IMR-90 (cell line): ENCODE results near the gene ATOH8. TPM values are rescaled to one million over a fixed set of nuclear protein-coding genes. Genes with fewer than 3 reads are reported as not detected.

Experiments used
- ATAC-seq: fragments of 200-7000 bp; cut with Tn5 transposase; 2 replicates; pipeline ENCODE4 v1.9.1; 2020; ENCODE audit warnings: low read depth, mild to moderate bottlenecking, moderate library complexity
- BruUV-seq: library from RNA; stranded (reverse); fragments of 400-500 nt; replicated peaks from 2 replicates; lab custom pipeline; 2021; lab: Mats Ljungman, UMichigan
- CTCF ChIA-PET: fragments of 300-600 bp; formaldehyde crosslinking; extraction: SDS; loops from one replicate; lab custom pipeline; 2021; ENCODE audit warnings: antibody characterized with exemption; lab: Yijun Ruan, JAX
- POLR2A ChIA-PET: fragments of 300-600 bp; sonication (Branson Sonifier 250); formaldehyde crosslinking; loops from one replicate; lab custom pipeline; 2022; ENCODE audit warnings: antibody characterized with exemption; ENCODE audit not compliant: unreplicated experiment; lab: Charles Lee
- DNase-seq: peaks from one replicate; pipeline ENCODE4 v3.0.0; 2013
- H2AFZ ChIP-seq: replicated peaks from 2 replicates; pipeline ENCODE3; 2013; ENCODE audit warnings: low read length, mild to moderate bottlenecking; ENCODE audit not compliant: poor library complexity
- H2AK5ac ChIP-seq: 2 replicates; pipeline ENCODE4 v1.6.1; 2013; ENCODE audit warnings: low read depth, low read length, inconsistent platforms
- H2AK9ac ChIP-seq: replicated peaks from 2 replicates; pipeline ENCODE3; 2013; ENCODE audit warnings: mild to moderate bottlenecking, low read depth, low read length, moderate library complexity; ENCODE audit not compliant: poor library complexity
- H2BK120ac ChIP-seq: 2 replicates; pipeline ENCODE4 v1.6.1; 2013; ENCODE audit warnings: low read depth, low read length, inconsistent platforms
- H2BK15ac ChIP-seq: 3 replicates; pipeline ENCODE4 v1.6.1; 2013; ENCODE audit warnings: low read depth, low read length, inconsistent platforms
- H2BK20ac ChIP-seq: 2 replicates; pipeline ENCODE4 v1.6.1; 2013; ENCODE audit warnings: low read depth, mild to moderate bottlenecking, inconsistent platforms, low read length, moderate library complexity
- H2BK5ac ChIP-seq: 2 replicates; pipeline ENCODE4 v1.6.1; 2013; ENCODE audit warnings: mild to moderate bottlenecking, low read depth, low read length, inconsistent platforms; ENCODE audit not compliant: poor library complexity, severe bottlenecking
- H3K14ac ChIP-seq: replicated peaks from 2 replicates; pipeline ENCODE4 v1.6.1; 2013; ENCODE audit warnings: low read depth, low read length, inconsistent platforms
- H3K18ac ChIP-seq: 2 replicates; pipeline ENCODE4 v1.6.1; 2013; ENCODE audit warnings: low read depth, low read length, control low read depth
- H3K23ac ChIP-seq: 2 replicates; pipeline ENCODE4 v1.6.1; 2013; ENCODE audit warnings: low read depth, low read length, inconsistent platforms
- H3K27ac ChIP-seq: 2 replicates; pipeline ENCODE4 v1.5.1; 2013; ENCODE audit warnings: mild to moderate bottlenecking, control low read depth, low read length; ENCODE audit not compliant: insufficient read depth
- H3K27me3 ChIP-seq: 2 replicates; pipeline ENCODE4 v1.6.1; 2013; ENCODE audit warnings: low read length; ENCODE audit not compliant: control insufficient read depth, insufficient read depth
- H3K36me3 ChIP-seq: 2 replicates; pipeline ENCODE4 v1.6.1; 2013; ENCODE audit warnings: low read length, mixed read lengths; ENCODE audit not compliant: control insufficient read depth, insufficient read depth
- H3K4ac ChIP-seq: 2 replicates; pipeline ENCODE4 v1.6.1; 2013; ENCODE audit warnings: low read depth, low read length, inconsistent platforms
- H3K4me1 ChIP-seq: 2 replicates; pipeline ENCODE4 v1.6.1; 2013; ENCODE audit warnings: low read length, mixed read lengths; ENCODE audit not compliant: control insufficient read depth, insufficient read depth
- H3K4me2 ChIP-seq: 2 replicates; pipeline ENCODE4 v1.6.1; 2013; ENCODE audit warnings: low read depth, mild to moderate bottlenecking, control low read depth, low read length, moderate library complexity
- H3K4me3 ChIP-seq: 2 replicates; pipeline ENCODE4 v1.5.1; 2013; ENCODE audit warnings: low read depth, mild to moderate bottlenecking, control low read depth, low read length, moderate library complexity; ENCODE audit not compliant: insufficient read depth
- H3K56ac ChIP-seq: 2 replicates; pipeline ENCODE4 v1.6.1; 2013; ENCODE audit warnings: low read length, inconsistent platforms; ENCODE audit not compliant: insufficient read depth; ENCODE audit errors: extremely low read depth
- H3K79me1 ChIP-seq, 2 experiments: 2 replicates each; pipeline ENCODE4 v1.6.1; 2013; ENCODE audit warnings: low read length in 2 of 2, inconsistent platforms in 1 of 2, low read depth in 1 of 2
- H3K9ac ChIP-seq: 2 replicates; pipeline ENCODE4 v1.6.1; 2013; ENCODE audit warnings: low read depth, low read length, control low read depth
- H3K9me1 ChIP-seq: 2 replicates; pipeline ENCODE4 v1.6.1; 2013; ENCODE audit warnings: low read length, inconsistent platforms; ENCODE audit not compliant: insufficient read depth
- H3K9me3 ChIP-seq: 2 replicates; pipeline ENCODE4 v1.6.1; 2013; ENCODE audit warnings: low read length; ENCODE audit not compliant: control insufficient read depth, insufficient read depth
- H4K20me1 ChIP-seq: 2 replicates; pipeline ENCODE4 v1.6.1; 2013; ENCODE audit warnings: low read length, inconsistent platforms; ENCODE audit not compliant: insufficient read depth
- H4K5ac ChIP-seq: 2 replicates; pipeline ENCODE4 v1.6.1; 2013; ENCODE audit warnings: mild to moderate bottlenecking, low read depth, low read length, control low read depth
- H4K8ac ChIP-seq, 2 experiments: 2 replicates each; pipeline ENCODE4 v1.6.1; 2013; ENCODE audit warnings: low read depth in 2 of 2, low read length in 2 of 2, control low read depth in 1 of 2, inconsistent platforms in 1 of 2
- H4K91ac ChIP-seq: 2 replicates; pipeline ENCODE4 v1.6.1; 2013; ENCODE audit warnings: low read depth, low read length, inconsistent platforms; ENCODE audit not compliant: insufficient read depth
- BHLHE40 ChIP-seq: fragments of 150-350 bp; IDR thresholded peaks from 2 replicates; pipeline ENCODE4 v1.6.1; 2016; ENCODE audit warnings: mild to moderate bottlenecking, low read depth, low read length
- CEBPB ChIP-seq: IDR thresholded peaks from 2 replicates; pipeline ENCODE4 v1.6.1; 2012; ENCODE audit warnings: low read depth, low read length, improper control_type of control experiment
- CHD1 ChIP-seq: IDR thresholded peaks from 2 replicates; pipeline ENCODE4 v1.6.1; 2012; ENCODE audit warnings: low read depth, low read length, improper control_type of control experiment
- FOS ChIP-seq: fragments of 150-350 bp; IDR thresholded peaks from 2 replicates; pipeline ENCODE4 v1.6.1; 2016; ENCODE audit warnings: low read depth, low read length
- MAFK ChIP-seq: IDR thresholded peaks from 2 replicates; pipeline ENCODE4 v1.6.1; 2012; ENCODE audit warnings: low read depth, low read length, improper control_type of control experiment
- MAZ ChIP-seq: IDR thresholded peaks from 2 replicates; pipeline ENCODE4 v1.6.1; 2012; ENCODE audit warnings: low read depth, mild to moderate bottlenecking, low read length, improper control_type of control experiment, moderate library complexity, borderline replicate concordance
- NFE2L2 ChIP-seq: fragments of 150-350 bp; IDR thresholded peaks from 2 replicates; pipeline ENCODE4 v1.6.1; 2016; ENCODE audit warnings: low read depth, mild to moderate bottlenecking, low read length
- POLR2A ChIP-seq: IDR thresholded peaks from 2 replicates; pipeline ENCODE4 v1.6.1; 2012; ENCODE audit warnings: mild to moderate bottlenecking, low read depth, low read length
- RCOR1 ChIP-seq: IDR thresholded peaks from 2 replicates; pipeline ENCODE4 v1.6.1; 2012; ENCODE audit warnings: mild to moderate bottlenecking, low read length, improper control_type of control experiment; ENCODE audit not compliant: insufficient replicate concordance
- RFX5 ChIP-seq: IDR thresholded peaks from 2 replicates; pipeline ENCODE4 v1.8.0; 2012; ENCODE audit warnings: low read depth, mild to moderate bottlenecking, low read length, moderate library complexity
- SMC3 ChIP-seq: fragments of 150-350 bp; IDR thresholded peaks from 2 replicates; pipeline ENCODE4 v1.6.1; 2016; ENCODE audit warnings: low read depth, mild to moderate bottlenecking, antibody characterized with exemption, low read length, moderate library complexity
- WGBS, 2 experiments: methylation state at CpG; one replicate each; pipeline versions ENCODE4 v1.1.5 to v1.1.7; 2013; ENCODE audit warnings: missing lambda C conversion rate in 2 of 2; ENCODE audit not compliant: insufficient read length in 1 of 2; ENCODE audit errors: extremely low coverage in 2 of 2; 5-methylcytosine and 5-hydroxymethylcytosine counted together
- dilution Hi-C: fragments of 300-500 bp; cut with HindIII; formaldehyde crosslinking; loops from one replicate; pipeline ENCODE4 v1.14.3; 2018; ENCODE audit warnings: low sequenced_read_pairs; ENCODE audit not compliant: unreplicated experiment
- in situ Hi-C: fragments of 300-500 bp; cut with MboI; formaldehyde crosslinking; loops from 3 replicates; pipeline ENCODE4 v1.14.3; 2019; ENCODE audit warnings: low sequenced_read_pairs, inconsistent platforms, mixed read lengths
- intact Hi-C: fragments of 100-400 bp; cut with micrococcal nuclease; formaldehyde crosslinking; loops from 2 replicates; pipeline ENCODE4 v1.10.0; 2022
- polyA plus RNA-seq, 3 experiments: library from polyadenylated mRNA; depleted of rRNA; stranded (reverse); fragments of >200 nt; gene quantifications; 2 replicates each; pipeline ENCODE4 v1.2.3, GENCODE V29; 2012; ENCODE audit warnings: low replicate concordance in 1 of 3
- total RNA-seq: library from RNA; depleted of rRNA; stranded (reverse); fragments of >200 nt; gene quantifications from 2 replicates; pipeline ENCODE4 v1.2.3, GENCODE V29; 2012
- TF ChIP-seq, protein P1 (sequence below): conservative IDR thresholded peaks from 2 replicates; pipeline ENCODE4 v1.5.1; 2012; ENCODE audit warnings: mild to moderate bottlenecking, low read depth, low read length, improper control_type of control experiment
- TF ChIP-seq, protein P2 (sequence below): fragments of 150-350 bp; IDR thresholded peaks from 2 replicates; pipeline ENCODE4 v1.6.1; 2016; ENCODE audit warnings: low read depth, mild to moderate bottlenecking, low read length, moderate library complexity, borderline replicate concordance
- TF ChIP-seq, protein P3 (sequence below): fragments of 150-350 bp; IDR thresholded peaks from 2 replicates; pipeline ENCODE4 v1.6.1; 2017; ENCODE audit warnings: mild to moderate bottlenecking, antibody characterized with exemption, low read length, low read depth

Gene ATOH8
- total and polyA plus RNA-seq, 2 of the 4 experiments (the other 2 are of a cell fraction), result 7.9 to 9.0 TPM

DNA sequence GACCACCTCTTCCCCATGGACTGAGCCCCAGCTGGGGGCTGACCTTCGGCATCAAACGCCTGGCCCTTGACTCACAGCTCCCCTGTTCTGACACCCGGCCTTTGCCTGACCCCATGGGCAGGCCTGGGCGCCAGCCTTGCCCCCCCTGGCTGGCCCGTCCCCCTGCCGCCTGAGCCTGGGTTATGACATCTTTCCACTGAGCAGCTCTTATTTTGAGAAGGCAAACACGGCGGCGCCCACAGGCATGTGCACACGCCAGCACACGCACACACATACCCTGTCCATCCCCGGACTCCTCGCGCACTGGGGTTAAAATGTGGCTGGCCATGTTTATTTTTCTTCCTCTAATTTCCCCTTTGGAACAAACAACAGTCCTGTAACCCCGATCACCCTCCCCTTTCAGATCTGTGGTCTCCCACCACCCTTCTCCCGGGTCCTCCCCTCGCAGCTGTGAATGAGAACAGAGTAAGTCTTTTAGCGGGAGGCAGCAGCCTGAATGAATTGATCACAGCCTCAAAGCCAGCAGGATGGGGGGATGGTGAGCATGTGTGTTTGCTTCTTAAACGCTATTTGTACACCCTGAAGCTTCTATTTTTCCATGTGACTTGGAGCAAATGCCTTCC, 11.8 kb upstream of the ATOH8 start:
- H3K36me3 ChIP-seq, result no peaks in the 10 kb centered on the region
- H3K9ac ChIP-seq, result peak overlapping the region; percentile 45
- peak overlapping the region; percentile 78 for H4K5ac ChIP-seq
- peak overlapping the region; percentile 17 for H2AK9ac ChIP-seq
- peak overlapping the region; percentile 19 for H3K23ac ChIP-seq
- peak overlapping the region; percentile 93 for H2AK5ac ChIP-seq
- peak overlapping the region; percentile 41 to 78 for H4K8ac ChIP-seq
- ATAC-seq, result peak; percentile 78
- peak overlapping the region; percentile 92 for H2BK20ac ChIP-seq
- peak overlapping the region; percentile 96; the same call in 2 of the 3 replicates for H2BK15ac ChIP-seq
- no peaks in the 10 kb centered on the region for H3K79me1 ChIP-seq
- CTCF ChIA-PET, result interaction anchor here (0.7 to 1.4 kb wide), 5 partner anchors 9 to 72 kb away, joined by 3 to 6 read pairs (median 4); no protein-coding TSS in a partner anchor
- no TSS peak for BruUV-seq
- 0% methylated on average over 6 of the region's 19 CpGs; no CpG with 5 or more reads in 1 of the 2 experiments for WGBS, 2 experiments
- H3K4me1 ChIP-seq, result peaks cover 46% of the 10 kb centered on the region
- no peaks in the 10 kb centered on the region for H3K27me3 ChIP-seq
- H2AFZ ChIP-seq, result peak overlapping the region; percentile 14
- no peak overlapping the region for H3K4me3 ChIP-seq
- no peaks in the 10 kb centered on the region for H3K9me3 ChIP-seq
- H2BK120ac ChIP-seq, result peak overlapping the region; percentile 91
- peak overlapping the region; percentile 95 for H3K4ac ChIP-seq
- peak overlapping the region; percentile 64 for H3K56ac ChIP-seq
- H4K91ac ChIP-seq, result peak overlapping the region; percentile 96
- peak; percentile 96 for DNase-seq
- H4K20me1 ChIP-seq, result peaks cover 8% of the 10 kb centered on the region
- H3K18ac ChIP-seq, result peak overlapping the region; percentile 75
- in situ Hi-C loops, result no loop called here
- peak overlapping the region; percentile 90 for H3K27ac ChIP-seq
- POLR2A ChIA-PET, result interaction anchor here (0.8 kb wide), 2 partner anchors 14 to 17 kb away, joined by 3 to 4 read pairs; no protein-coding TSS in a partner anchor
- intact Hi-C loops, result loop anchor here (1.0 kb wide), 1 partner anchor 30 kb away; no protein-coding TSS in a partner anchor
- peaks cover 27% of the 10 kb centered on the region for H3K9me1 ChIP-seq
- dilution Hi-C loops, result no loop called here
- peak overlapping the region; percentile 58 for H3K4me2 ChIP-seq
- peak overlapping the region; percentile 79 for H2BK5ac ChIP-seq
- no peak overlapping the region; the same call in 1 of the 2 replicates for H3K14ac ChIP-seq
- 0 out of 2 replicates have a peak, but pooled peaks have one; percentile 21 for TF ChIP-seq MAFK
- TF ChIP-seq FOS, result peak; percentile 3; the same call in 1 of the 2 replicates
- TF ChIP-seq NFE2L2, result 0 out of 2 replicates have a peak, but pooled peaks have one; percentile 1
- peak; percentile 98 for TF ChIP-seq BHLHE40
- no peak for TF ChIP-seq RCOR1
- TF ChIP-seq, protein P1, sequence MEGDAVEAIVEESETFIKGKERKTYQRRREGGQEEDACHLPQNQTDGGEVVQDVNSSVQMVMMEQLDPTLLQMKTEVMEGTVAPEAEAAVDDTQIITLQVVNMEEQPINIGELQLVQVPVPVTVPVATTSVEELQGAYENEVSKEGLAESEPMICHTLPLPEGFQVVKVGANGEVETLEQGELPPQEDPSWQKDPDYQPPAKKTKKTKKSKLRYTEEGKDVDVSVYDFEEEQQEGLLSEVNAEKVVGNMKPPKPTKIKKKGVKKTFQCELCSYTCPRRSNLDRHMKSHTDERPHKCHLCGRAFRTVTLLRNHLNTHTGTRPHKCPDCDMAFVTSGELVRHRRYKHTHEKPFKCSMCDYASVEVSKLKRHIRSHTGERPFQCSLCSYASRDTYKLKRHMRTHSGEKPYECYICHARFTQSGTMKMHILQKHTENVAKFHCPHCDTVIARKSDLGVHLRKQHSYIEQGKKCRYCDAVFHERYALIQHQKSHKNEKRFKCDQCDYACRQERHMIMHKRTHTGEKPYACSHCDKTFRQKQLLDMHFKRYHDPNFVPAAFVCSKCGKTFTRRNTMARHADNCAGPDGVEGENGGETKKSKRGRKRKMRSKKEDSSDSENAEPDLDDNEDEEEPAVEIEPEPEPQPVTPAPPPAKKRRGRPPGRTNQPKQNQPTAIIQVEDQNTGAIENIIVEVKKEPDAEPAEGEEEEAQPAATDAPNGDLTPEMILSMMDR, result no peak
- no peak for TF ChIP-seq RFX5
- TF ChIP-seq POLR2A, result no peak; the same call in 1 of the 2 replicates
- TF ChIP-seq MAZ, result no peak; the same call in none of the 2 replicates
- TF ChIP-seq SMC3, result 0 out of 2 replicates have a peak, but pooled peaks have one; percentile 10
- no peak for TF ChIP-seq CHD1
- TF ChIP-seq, protein P2, sequence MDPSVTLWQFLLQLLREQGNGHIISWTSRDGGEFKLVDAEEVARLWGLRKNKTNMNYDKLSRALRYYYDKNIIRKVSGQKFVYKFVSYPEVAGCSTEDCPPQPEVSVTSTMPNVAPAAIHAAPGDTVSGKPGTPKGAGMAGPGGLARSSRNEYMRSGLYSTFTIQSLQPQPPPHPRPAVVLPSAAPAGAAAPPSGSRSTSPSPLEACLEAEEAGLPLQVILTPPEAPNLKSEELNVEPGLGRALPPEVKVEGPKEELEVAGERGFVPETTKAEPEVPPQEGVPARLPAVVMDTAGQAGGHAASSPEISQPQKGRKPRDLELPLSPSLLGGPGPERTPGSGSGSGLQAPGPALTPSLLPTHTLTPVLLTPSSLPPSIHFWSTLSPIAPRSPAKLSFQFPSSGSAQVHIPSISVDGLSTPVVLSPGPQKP, result no peak
- TF ChIP-seq CEBPB, result peak; percentile 76
- TF ChIP-seq, protein P3, sequence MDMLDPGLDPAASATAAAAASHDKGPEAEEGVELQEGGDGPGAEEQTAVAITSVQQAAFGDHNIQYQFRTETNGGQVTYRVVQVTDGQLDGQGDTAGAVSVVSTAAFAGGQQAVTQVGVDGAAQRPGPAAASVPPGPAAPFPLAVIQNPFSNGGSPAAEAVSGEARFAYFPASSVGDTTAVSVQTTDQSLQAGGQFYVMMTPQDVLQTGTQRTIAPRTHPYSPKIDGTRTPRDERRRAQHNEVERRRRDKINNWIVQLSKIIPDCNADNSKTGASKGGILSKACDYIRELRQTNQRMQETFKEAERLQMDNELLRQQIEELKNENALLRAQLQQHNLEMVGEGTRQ, result no peak
